NOMO-1 treated with dmso at 0.1 percent for 144 hours (cell line): ENCODE measurements around the gene GRM1.

ENCODE experiments used
- DNase-seq: peaks from one replicate; lab custom pipeline; 2025; ENCODE audit not compliant: unreplicated experiment; lab: John Stamatoyannopoulos, UW

The GRM1 gene

DNA sequence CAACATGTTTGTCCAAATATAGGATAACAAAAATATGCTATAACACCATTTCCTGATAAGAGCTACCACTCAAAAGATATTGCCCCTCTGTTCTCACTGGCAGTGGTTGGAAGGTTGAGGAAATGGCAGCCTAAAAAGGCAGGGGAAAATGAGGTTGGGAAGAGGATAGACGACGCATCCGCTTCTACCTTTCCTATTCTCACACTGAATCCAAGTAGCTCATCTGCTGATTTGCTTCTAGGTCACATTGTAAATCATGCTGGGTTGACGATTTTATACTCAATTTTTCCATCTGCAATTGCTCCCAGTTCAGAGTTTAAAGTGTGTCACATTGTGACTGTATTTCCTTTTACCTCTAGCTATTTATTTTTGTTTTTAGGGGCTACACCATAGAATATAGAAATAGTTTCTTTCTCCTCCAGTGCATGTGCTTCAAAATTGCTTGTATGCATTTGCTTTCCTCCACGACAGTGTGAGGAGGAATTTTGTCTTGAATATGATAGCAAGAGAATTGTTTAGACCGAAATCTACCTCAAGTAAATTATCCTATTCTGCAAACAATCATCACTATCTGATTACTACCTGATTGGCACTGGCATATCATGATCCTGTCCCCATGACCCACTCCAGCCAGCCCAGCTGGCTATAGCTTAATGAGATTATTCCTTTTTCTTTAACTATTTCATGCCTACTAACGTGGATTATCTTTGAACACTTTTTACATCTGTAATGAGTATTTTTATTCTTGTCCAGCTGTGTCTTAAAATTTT is 335.2 kb downstream of the GRM1 start:
- DNase-seq, result no peak

- no peak for DNase-seq
These were observed 336.1 kb downstream of the GRM1 start for GRCh38 chr6:146364816-146365594.

- no peak for DNase-seq
These were observed 338.2 kb downstream of the GRM1 start for GRCh38 chr6:146367061-146367460.

DNA sequence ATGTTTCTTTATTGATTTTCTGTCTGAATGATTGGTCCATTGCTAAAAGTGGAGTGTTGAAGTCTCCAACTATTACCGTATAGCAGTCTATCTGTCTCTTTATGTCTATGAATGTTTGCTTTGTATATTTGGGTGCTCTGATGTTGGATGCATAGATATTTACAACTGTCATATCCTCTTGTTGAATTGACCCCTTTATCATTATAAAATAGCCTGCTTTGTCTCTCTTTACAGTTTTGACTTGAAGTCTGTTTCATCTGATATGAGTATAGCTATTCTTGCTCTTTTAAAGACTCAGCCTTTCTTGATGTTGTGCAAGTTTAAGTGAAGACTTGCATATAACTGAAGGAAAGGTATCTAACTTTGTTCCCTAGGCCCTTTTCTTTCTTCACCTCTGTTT is 341.0 kb downstream of the GRM1 start:
- DNase-seq, result no peak

DNA sequence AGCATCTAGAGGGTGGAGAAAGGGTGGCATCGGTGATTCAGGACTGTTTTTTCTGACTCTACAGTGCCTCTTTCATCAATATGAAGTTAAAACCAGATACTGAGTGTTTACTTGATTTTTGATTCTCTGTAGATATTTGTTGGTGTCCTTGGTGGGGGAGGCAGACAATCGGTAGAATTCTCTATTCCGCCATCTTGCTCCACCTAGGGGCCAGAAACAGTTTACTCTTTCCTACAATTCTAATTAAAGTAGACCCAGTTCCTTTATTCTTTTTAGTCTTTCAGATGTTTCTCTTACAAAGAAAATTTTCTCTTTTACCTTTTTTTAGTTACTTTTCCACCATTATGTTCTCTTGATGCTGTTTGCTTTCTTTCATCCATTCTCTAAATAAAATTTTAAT is 352.6 kb downstream of the GRM1 start:
- DNase-seq, result no peak

- no peak for DNase-seq
These were observed 360.0 kb downstream of the GRM1 start for GRCh38 chr6:146388736-146389364.

GRCh38 chr6:146389740-146390139 is 360.9 kb downstream of the GRM1 start:
- DNase-seq, result no peak

- no peak for DNase-seq
These were observed 368.8 kb downstream of the GRM1 start for GRCh38 chr6:146397638-146398037.

GRCh38 chr6:146402476-146402875 is 373.6 kb downstream of the GRM1 start:
- DNase-seq, result no peak

DNA sequence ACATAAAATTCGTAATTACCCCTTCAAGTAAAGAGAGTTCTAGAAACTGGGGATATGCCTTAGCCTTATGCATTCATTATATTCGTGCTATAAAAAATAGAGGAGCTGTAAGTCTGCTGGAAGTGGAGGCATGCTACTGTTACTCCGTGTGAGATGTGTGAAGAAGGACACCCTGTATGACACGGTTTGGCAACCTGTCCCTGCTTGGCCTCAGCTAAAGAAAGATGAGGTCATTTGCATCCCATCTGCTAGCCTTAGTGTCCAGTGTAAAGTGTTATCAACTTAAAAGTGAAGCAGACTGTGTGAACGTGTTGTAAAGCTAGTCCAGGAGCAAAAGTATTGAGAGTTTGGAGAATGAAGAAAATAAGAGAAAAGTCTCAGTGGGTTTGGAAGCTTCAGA is 379.7 kb downstream of the GRM1 start:
- DNase-seq, result no peak

- DNase-seq, result no peak
These were observed 382.2 kb downstream of the GRM1 start for GRCh38 chr6:146410851-146411595.

DNA sequence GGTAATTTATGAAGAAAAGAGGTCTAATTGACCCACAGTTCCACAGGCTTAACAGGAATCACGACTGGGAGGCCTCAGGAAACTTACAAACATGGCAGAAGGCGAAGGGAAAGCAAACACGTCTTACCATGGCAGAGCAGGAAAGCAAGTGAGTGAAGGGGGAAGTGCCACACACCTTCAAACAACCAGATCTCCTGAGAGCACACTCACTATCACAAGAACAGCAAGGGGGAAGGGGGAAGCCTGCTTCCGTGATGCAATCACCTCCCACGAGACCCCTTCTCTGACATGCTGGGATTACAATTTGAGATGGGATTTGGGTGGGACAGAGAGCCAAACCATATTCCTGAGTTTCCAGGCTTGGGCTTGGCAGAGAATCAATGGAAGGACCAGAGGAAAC is 390.7 kb downstream of the GRM1 start:
- no peak for DNase-seq

- no peak for DNase-seq
These were observed 391.4 kb downstream of the GRM1 start for GRCh38 chr6:146420255-146420654.

- no peak for DNase-seq
These were observed 394.0 kb downstream of the GRM1 start for GRCh38 chr6:146422789-146423375.

DNA sequence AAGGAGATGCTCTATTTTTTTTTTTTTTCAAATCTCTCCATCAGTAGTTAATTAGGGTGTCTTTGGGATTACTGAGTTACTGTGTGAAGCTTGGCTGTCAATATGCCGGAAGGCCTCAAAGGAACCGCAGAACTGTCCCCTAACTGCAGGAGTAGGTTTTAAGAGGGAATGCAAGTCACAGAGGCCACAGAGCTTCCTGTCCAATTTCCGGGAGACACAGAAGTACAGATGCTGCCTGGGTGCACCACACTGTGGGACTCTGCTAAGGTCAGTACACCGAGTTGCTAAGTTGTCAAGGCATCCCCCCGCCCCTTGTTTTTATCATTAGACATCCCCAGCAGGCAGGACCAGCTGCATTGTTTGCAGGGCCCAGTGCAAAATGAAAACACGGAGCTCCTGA is 394.6 kb downstream of the GRM1 start:
- no peak for DNase-seq

- DNase-seq, result no peak
These were observed 397.7 kb downstream of the GRM1 start for GRCh38 chr6:146426516-146426915.

- no peak for DNase-seq
These were observed 401.0 kb downstream of the GRM1 start for GRCh38 chr6:146429831-146430230.

GRCh38 chr6:146433881-146434731 is 405.2 kb downstream of the GRM1 start:
- DNase-seq, result no peak

DNA sequence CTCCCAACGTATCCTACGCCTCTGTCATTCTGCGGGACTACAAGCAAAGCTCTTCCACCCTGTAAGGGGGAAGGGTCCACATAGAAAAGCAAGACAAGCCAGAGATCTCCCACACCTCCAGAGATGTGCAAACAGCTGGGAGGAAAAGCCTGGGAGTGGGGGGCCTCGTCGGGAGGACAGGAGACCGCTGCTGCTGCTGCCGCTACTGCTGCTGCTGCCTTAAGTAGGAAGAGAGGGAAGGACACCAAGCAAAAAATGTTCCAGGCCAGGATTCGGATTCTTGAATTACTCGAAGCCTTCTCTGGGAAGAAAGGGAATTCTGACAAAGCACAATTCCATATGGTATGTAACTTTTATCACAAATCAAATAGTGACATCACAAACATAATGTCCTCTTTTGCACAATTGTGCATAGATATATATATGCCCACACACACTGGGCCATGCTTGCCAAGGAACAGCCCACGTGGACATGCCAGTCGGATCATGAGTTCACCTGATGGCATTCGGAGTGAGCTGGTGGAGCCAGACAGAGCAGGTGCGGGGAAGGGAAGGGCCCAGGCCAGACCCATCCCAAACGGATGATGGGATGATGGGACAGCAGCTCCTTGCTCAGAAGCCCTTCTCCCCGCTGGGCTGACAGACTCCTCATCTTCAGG is 406.0 kb downstream of the GRM1 start:
- DNase-seq, result no peak

- no peak for DNase-seq
These were observed 413.0 kb downstream of the GRM1 start for GRCh38 chr6:146441907-146442306.
